NCI-H345 (cell line): ENCODE results near the gene CLDN19.
A peak's percentile ranks its signal among the peaks of the same experiment; 100 is the strongest.
"Not testable (repeated sequence)": the region's sequence is repeated elsewhere in the genome, so short reads cannot be mapped to it uniquely, and the experiment has no call there.

ENCODE experiments used
- DNase-seq: peaks from one replicate; lab custom pipeline; 2025; lab: John Stamatoyannopoulos, UW

The CLDN19 gene

GRCh38 chr1:42759114-42759513 is 19.1 kb upstream of the CLDN19 start:
- DNase-seq, result no peak

- no peak for DNase-seq
Measured at GRCh38 chr1:42758641-42759040, 18.6 kb upstream of the CLDN19 start.

DNA sequence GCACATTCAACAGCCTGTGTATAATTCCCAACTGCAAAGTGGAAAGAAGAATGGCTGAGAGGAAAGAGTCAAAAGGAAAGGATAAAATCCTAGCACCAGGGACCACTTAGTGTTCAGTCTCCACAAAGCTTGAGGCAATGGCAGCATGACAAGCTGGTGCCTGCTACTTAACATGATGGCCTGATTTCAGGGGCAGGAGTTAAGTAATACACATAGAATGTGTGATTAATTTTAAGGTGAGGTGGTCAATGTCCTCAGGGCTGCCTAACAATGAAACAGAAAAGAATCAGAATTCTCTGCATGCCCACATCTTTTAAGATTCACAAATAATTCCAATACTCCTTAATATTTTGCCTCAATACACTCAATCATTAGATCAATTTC is 17.8 kb upstream of the CLDN19 start:
- DNase-seq, result no peak

GRCh38 chr1:42756956-42757891 is 17.2 kb upstream of the CLDN19 start:
- peak; percentile 38 for DNase-seq

DNA sequence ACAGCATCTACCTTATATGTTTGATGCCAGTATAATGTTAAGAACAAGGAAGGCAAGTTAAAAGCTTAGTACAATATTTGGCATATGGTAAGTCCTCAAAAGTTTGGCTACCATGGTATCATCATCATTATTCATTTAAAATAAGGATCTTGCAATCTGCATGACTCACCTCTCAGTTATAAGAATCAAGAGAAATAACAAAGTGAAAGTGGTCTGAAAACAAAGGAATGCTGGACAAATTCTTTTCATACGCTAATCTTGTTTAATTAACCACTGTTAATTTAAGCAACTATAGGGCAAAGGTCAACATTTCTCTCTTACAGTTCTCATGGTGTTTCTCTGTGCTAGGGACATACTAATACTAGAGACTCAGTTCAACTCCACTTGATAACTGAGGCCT is 13.0 kb upstream of the CLDN19 start:
- DNase-seq, result no peak

DNA sequence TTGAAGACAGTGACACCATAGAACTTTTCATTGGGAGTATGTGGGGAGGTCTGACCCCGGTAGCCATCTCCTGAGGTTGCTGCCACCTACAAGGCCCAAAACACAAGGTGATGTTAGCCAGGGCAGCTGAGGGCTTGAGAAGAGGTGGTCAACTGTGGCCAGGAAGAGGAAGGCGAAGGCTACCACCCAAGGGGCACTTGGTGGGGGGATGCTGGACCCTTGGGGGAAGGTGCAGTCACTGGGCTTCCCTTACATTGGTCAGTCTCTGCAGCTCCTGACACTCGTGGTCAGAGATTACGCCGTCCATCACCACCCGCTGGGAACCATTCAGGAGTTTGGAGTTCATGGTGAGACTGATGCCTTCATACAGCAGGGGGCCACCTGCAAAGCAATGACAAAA is 12.2 kb upstream of the CLDN19 start:
- no peak for DNase-seq

GRCh38 chr1:42751511-42752070 is 11.6 kb upstream of the CLDN19 start:
- not testable (repeated sequence) for DNase-seq

DNA sequence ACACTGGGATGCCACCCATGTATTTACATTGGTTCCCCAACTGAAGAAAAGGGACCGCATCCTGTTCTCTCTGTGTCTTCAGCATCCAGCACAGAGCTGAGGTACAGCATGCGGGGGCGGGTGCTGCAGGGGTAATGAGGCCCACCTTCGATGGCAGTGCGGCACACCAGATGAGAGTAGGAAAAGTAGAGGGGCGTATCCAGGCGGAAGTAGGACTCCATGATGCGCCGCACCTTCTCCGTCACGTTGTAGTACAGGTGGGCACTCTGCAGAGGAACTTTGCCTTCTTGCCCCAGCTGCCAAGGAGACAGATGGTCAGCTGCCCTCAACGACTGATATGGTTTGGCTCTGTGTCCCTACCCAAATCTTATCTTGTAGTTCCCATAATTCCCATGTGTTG is 10.0 kb upstream of the CLDN19 start:
- no peak for DNase-seq

DNA sequence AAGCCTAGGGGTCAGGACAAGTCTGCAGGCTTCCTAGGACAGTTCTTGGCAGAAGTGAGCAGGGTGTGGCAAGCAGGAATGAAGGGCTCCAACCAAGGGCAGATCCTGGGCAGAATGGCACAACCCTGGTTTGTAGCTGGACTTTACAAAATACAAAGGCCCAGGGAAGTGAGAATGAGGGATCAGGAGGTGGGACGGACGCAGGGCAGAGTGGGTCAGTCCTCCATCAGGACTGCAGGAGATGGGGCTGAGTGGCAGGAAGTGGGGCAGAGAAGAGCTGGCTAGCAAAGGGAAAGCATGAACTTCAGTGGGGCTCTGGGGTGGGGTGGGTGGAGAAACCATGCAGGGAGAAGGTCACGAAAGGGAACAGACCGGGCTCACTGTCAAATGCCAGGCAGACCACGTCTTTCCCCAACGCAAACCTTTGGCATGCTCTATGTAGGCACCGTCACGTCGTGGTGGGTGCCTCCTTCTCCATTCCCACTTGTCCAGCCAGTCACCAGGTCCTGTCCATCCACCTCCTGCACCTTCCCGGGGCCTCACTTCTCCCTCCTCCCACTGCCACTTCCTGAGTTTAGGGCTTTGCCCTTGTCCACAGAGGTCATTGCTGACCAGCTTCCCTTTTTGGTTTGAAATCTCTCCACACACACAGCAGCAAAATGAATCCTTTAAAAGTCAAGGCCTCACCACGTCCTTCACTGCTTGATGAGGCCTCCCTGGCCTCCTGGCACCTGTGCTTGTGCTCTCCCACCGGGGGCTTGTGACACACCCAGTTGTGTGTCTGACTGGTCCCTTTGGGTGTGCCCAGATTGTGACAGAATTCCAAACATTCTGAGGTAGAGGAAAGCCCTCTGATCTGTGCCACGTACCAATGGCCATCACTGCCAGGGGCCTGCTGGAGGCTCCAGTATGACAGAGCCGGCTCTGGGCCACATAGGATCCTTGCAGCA is 8.7 kb upstream of the CLDN19 start:
- DNase-seq, result no peak

DNA sequence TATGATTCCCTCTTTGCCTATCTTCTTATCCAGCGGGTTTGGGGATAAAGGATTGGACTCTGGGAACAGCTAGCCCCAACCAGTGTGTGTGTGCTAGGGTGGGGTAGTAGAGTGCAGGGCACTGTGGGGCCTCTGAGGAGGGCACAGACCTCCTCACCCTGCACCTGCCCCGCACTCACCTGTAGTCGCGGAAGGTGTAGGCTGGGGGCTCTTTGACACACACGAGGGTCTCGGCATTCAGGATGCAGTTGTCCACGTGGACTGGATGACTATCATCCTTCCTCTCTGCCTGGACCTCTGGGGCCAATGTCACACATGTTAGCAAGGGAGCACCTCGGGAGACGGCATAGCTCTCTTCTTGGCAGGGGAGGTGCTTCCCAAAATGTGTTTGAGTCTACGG is 8.0 kb upstream of the CLDN19 start:
- DNase-seq, result no peak

DNA sequence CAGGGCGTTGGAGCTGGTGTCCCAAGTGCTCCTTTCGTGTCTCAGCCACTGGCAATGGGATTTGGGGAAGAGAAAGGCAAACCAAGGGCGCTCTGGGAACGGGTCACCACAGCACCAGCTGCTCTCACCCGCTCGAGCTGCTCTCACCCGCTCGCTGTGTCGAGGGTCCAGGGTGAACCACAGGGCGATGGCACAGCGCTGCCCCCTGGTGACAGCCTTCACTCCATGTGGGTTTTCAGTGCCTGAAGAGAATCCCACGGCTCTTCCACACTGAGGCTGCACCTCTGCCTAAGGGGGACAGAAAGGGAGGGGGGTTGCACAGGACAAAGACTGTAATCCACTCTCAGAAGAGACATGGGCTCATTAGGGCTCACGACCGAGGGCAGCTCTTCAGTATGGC is 7.1 kb upstream of the CLDN19 start:
- peak; percentile 10 for DNase-seq

GRCh38 chr1:42746436-42747105 is 6.5 kb upstream of the CLDN19 start:
- DNase-seq, result no peak

GRCh38 chr1:42745851-42746250 is 5.8 kb upstream of the CLDN19 start:
- no peak for DNase-seq

DNA sequence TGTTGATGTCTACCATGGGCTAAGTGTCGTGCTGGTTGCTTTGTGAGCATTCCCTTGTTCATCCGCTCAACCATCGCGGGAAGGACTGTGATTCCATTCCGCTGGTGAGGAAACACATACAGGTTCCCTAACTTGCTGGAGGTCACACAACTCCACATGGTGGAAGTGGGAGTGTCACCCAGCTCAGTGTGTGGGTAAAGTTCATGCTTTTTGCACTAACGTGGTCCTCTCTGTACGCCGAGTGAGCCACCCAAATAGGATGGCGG is 4.0 kb upstream of the CLDN19 start:
- no peak for DNase-seq

DNA sequence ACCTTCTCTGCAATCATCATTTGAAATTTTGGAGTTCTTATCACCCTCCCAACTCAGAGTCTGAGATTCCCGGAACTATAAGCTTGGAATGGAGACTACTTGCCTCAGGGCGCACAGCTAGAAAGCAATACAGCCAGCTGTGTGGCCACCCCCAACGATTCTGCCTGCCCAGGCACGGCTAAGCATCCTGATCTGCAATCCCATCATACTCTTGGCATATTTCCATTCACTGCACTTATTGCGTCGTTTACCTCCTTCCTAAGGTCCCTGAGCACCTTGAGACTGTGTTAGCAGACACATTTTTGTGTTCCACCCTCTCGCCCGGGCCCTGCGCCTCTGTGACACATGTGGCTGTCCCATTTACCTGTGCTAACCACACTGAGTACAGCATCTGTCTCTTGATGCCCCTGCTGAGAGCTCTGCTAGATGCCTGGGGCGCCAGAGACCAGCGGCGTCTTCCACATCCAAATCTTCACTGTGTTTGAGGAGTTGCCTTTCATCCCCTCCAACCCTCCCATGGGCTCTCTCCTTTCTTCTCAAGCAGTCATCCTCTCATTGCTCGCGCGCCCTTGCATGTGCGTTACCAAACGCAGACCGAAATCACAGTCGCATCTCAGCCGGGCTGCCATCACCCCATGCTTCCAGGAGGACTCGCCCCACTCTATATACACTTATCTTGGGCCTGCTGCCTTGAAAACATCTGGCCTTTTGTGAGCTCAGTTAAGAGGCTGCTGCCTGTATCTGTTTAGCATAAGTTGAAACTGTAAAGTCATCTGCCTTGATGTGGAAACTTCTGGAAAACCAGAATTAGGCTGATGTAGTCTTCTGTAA is 3.5 kb upstream of the CLDN19 start:
- DNase-seq, result no peak

DNA sequence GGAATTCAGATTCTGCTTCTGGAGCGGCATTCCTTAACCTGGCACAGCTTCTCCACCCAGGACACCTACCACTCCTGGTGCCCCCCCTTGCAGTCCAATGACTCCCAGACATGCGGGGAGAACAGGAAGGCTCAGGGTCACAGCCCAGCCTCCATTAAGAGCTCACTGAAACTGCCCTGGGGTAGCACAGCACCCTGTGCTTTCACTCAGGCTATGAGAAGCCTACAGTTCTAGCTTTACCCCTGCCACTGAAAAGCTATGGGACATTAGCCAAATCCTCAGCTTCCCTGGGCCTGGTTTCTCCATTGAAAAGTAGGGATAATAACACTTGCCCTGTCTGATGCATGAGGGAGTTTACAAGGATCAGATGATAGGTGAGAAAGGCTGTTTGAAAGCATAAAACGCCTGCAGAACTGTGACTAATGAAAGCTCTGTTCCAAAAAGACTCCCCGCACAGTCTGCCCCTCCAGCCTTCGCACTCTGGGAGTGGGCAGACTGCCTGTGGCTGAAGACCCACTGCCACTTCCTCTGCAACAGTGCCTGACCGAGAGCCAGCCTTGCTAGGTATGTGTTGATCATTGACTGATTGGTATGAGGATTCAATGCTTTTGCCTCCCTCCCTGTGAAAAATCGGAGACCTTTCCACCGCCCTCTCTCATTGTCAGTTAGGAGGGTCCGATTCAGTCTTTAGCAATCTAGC is 2.7 kb upstream of the CLDN19 start:
- DNase-seq, result no peak

DNA sequence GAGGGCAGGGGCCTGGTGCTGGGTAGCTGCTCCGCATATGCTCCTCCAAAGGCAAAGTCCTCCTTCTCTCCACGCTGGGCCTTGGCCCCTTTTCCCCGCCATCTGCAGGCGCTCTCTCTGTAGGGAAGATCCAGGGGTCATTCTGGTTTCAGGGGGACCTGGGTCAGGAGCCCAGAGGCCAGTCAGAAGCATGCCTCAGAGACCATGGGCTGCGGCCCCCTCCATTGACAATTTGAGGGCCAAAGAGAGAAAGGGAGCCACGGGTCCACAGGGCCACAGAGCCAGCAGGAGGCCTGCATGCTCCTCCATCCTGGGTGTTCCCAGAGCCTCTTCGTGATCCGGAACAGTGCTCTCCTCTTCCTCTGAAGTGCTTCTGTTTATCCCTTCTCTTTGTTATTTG is 2.1 kb upstream of the CLDN19 start:
- no peak for DNase-seq

- no peak for DNase-seq
Measured at GRCh38 chr1:42741706-42742105, 1.7 kb upstream of the CLDN19 start.

DNA sequence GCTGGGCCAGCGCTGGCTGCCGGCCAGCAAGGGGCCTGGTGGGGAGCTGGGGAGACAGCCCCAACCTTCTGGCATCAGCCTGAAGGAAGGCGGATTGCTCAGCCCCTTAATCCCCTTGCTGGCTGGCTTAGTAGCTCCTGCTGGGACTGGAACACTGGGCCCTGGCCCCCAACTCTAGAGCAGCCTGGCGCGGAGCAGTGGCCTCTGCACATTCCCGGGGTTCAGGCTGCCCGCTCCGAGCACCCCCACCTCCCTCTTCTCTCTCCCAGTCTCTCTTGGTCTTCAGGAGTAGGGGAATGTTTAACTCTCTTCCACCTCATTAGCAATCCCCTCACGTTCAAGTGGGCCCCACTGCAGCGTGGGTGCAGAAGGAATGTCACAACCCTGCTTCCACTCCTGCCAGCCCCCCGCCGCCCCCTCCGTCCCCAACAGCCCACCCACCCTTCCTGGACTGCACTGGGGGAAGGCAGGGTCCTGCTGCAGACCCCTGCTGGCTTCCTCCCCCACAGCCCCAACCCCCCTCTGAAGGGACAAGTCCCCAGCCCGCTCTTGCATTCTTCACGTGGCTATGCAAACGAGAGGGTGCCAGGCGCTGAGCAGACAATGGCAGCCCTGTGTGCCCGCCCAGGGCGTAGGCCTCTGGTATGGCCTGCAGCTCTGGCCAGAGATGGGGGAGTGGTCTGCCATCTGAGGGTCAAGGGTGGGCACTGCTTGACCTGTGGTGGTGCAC is 980 bp upstream of the CLDN19 start:
- no peak for DNase-seq

GRCh38 chr1:42738678-42739226 is 1.3 kb downstream of the CLDN19 start:
- DNase-seq, result no peak
